Vagina (tissue), 2 donors: Measurements from ENCODE around the gene FAM161A.

Source experiments
- CTCF ChIP-seq, 3 experiments: fragments of 450-650 bp in 2 of 3; fragments of 200-600 bp in 1 of 3; sonication (generic) in 1 of 3; IDR thresholded peaks; one replicate each; pipeline ENCODE4 v1.5.1; 2017 to 2019; ENCODE audit warnings: antibody characterized with exemption in 3 of 3, mild to moderate bottlenecking in 2 of 3, moderate library complexity in 2 of 3
- POLR2A ChIP-seq, 2 donors: fragments of 450-650 bp; IDR thresholded peaks; one replicate each; pipeline ENCODE4 v1.6.1; 2017; ENCODE audit warnings: antibody characterized with exemption in 2 of 2, mild to moderate bottlenecking in 2 of 2, moderate library complexity in 2 of 2
- POLR2AphosphoS5 ChIP-seq, 2 donors: sonication (generic); formaldehyde crosslinking; IDR thresholded peaks; one replicate each; pipeline ENCODE4 v1.9.0; 2017; ENCODE audit warnings: antibody characterized with exemption in 2 of 2, mild to moderate bottlenecking in 2 of 2, low read depth in 1 of 2; ENCODE audit not compliant: insufficient read depth in 1 of 2

GRCh38 chr2:61822255-61822654 lies 31.6 kb downstream of the FAM161A start:
- TF ChIP-seq CTCF (IDR thresholded peaks at IDR 0.05) (no peak), POLR2AphosphoS5 (IDR thresholded peaks at IDR 0.05; ENCODE audit: insufficient read depth in 1 of 2, low read depth in 1 of 2) (no peak), POLR2A (IDR thresholded peaks at IDR 0.05) (no peak)
